IPS-NIHi11 (cell line): ENCODE results near the gene PARD3.

Experiments
- DNase-seq: peaks from one replicate; pipeline ENCODE4 v3.0.0; 2012; ENCODE audit warnings: mixed read lengths, low spot score

PARD3 gene

GRCh38 chr10:34494012-34494411 is 321.1 kb downstream of the PARD3 start:
- no peak for DNase-seq

- no peak for DNase-seq
These were observed 323.0 kb downstream of the PARD3 start for GRCh38 chr10:34492081-34492480.

- DNase-seq, result no peak
These were observed 323.4 kb downstream of the PARD3 start for GRCh38 chr10:34491678-34492077.

- no peak for DNase-seq
These were observed 324.9 kb downstream of the PARD3 start for GRCh38 chr10:34489973-34490745.

GRCh38 chr10:34489411-34489810 is 325.7 kb downstream of the PARD3 start:
- DNase-seq, result no peak

- DNase-seq, result no peak
These were observed 326.5 kb downstream of the PARD3 start for GRCh38 chr10:34488476-34489130.

GRCh38 chr10:34486008-34486407 is 329.1 kb downstream of the PARD3 start:
- no peak for DNase-seq

- no peak for DNase-seq
These were observed 330.9 kb downstream of the PARD3 start for GRCh38 chr10:34484164-34484563.

- DNase-seq, result no peak
These were observed 334.8 kb downstream of the PARD3 start for GRCh38 chr10:34480345-34480744.

- no peak for DNase-seq
These were observed 335.4 kb downstream of the PARD3 start for GRCh38 chr10:34479520-34480179.

GRCh38 chr10:34477249-34477648 is 337.8 kb downstream of the PARD3 start:
- DNase-seq, result no peak

GRCh38 chr10:34476608-34477007 is 338.5 kb downstream of the PARD3 start:
- DNase-seq, result no peak

- DNase-seq, result no peak
These were observed 339.3 kb downstream of the PARD3 start for GRCh38 chr10:34475786-34476185.

GRCh38 chr10:34475274-34475646 is 339.8 kb downstream of the PARD3 start:
- no peak for DNase-seq

GRCh38 chr10:34474555-34475273 is 340.4 kb downstream of the PARD3 start:
- no peak for DNase-seq

- no peak for DNase-seq
These were observed 341.1 kb downstream of the PARD3 start for GRCh38 chr10:34474009-34474376.

GRCh38 chr10:34473174-34474008 is 341.7 kb downstream of the PARD3 start:
- no peak for DNase-seq

- DNase-seq, result no peak
These were observed 344.8 kb downstream of the PARD3 start for GRCh38 chr10:34470307-34470706.

- no peak for DNase-seq
These were observed 345.6 kb downstream of the PARD3 start for GRCh38 chr10:34469446-34469845.

- no peak for DNase-seq
These were observed 347.2 kb downstream of the PARD3 start for GRCh38 chr10:34467902-34468301.

- DNase-seq, result no peak
These were observed 347.7 kb downstream of the PARD3 start for GRCh38 chr10:34467364-34467763.

- no peak for DNase-seq
These were observed 349.4 kb downstream of the PARD3 start for GRCh38 chr10:34465678-34466077.
